HCT116 (cell line): Measurements from ENCODE around the gene DIPK1A. TPM values are rescaled to one million over a fixed set of nuclear protein-coding genes. Genes with fewer than 3 reads are reported as not detected.

Source experiments
- ATAC-seq: fragments of 200-7000 bp; cut with Tn5 transposase; 2 replicates; pipeline ENCODE4 v1.9.1; 2020; ENCODE audit warnings: mild to moderate bottlenecking, moderate library complexity
- BruUV-seq: library from RNA; stranded (reverse); fragments of 400-500 nt; replicated peaks from 2 replicates; lab custom pipeline; 2021; lab: Mats Ljungman, UMichigan
- CTCF ChIA-PET: fragments of 300-600 bp; sonication (Branson Sonifier 250); formaldehyde crosslinking; loops from one replicate; lab custom pipeline; 2021; ENCODE audit warnings: antibody characterized with exemption; lab: Charles Lee
- POLR2A ChIA-PET: fragments of 300-600, 350-600 bp; sonication (Branson Sonifier 250); formaldehyde crosslinking; loops from one replicate; lab custom pipeline; 2021; ENCODE audit warnings: antibody characterized with exemption; lab: Charles Lee
- RAD21 ChIA-PET, 2 experiments: fragments of 300-600 bp; sonication (Branson Sonifier 250); formaldehyde crosslinking; loops; one replicate each; lab custom pipeline; 2023; ENCODE audit warnings: low total read pairs in 2 of 2; ENCODE audit not compliant: uncharacterized antibody in 2 of 2, unreplicated experiment in 2 of 2, low non-redundant PET in 1 of 2; lab: Charles Lee
- DNase-seq: peaks from one replicate; pipeline ENCODE4 v3.0.0-alpha.2; 2010; ENCODE audit warnings: low read depth, low spot score
- H2AFZ ChIP-seq: fragments of 200-600 bp; shearing (Covaris generic), sonication (generic); 2 replicates; pipeline ENCODE4 v1.6.1; 2017; ENCODE audit warnings: low read depth, mixed run types, mixed read lengths, antibody characterized with exemption, low read length; ENCODE audit not compliant: poor library complexity, severe bottlenecking
- H3K27ac ChIP-seq: 2 replicates; pipeline ENCODE4 v1.5.1; 2012; ENCODE audit warnings: low read depth, low read length
- H3K27me3 ChIP-seq: fragments of 200-600 bp; sonication (generic); 2 replicates; pipeline ENCODE4 v1.6.1; 2016; ENCODE audit warnings: mixed run types, low read length, mixed read lengths; ENCODE audit not compliant: insufficient read depth
- H3K36me3 ChIP-seq, 2 experiments: fragments of 200-500 bp in 1 of 2; fragments of 200-600 bp in 1 of 2; sonication (Bioruptor generic) in 1 of 2; sonication (generic) in 1 of 2; 2 replicates each; pipeline versions ENCODE4 v1.5.1 to v1.6.1; 2014 to 2016; ENCODE audit warnings: low read length in 2 of 2, inconsistent platforms in 1 of 2, mixed read lengths in 1 of 2, mixed run types in 1 of 2; ENCODE audit not compliant: insufficient read depth in 2 of 2, control insufficient read depth in 1 of 2
- H3K4me1 ChIP-seq, 2 experiments: fragments of 200-600 bp in 1 of 2; sonication (generic) in 1 of 2; 2 replicates each; pipeline versions ENCODE4 v1.5.1 to v1.6.1; 2012 to 2017; ENCODE audit warnings: low read length in 2 of 2, inconsistent platforms in 1 of 2, mild to moderate bottlenecking in 1 of 2, mixed read lengths in 1 of 2, mixed run types in 1 of 2, moderate library complexity in 1 of 2; ENCODE audit not compliant: insufficient read depth in 2 of 2, control insufficient read depth in 1 of 2
- H3K4me2 ChIP-seq: fragments of 200-600 bp; sonication (generic); 2 replicates; pipeline ENCODE4 v1.6.1; 2017; ENCODE audit warnings: mixed run types, low read length, mixed read lengths
- H3K4me3 ChIP-seq, 2 experiments: fragments of 200-600 bp in 1 of 2; sonication (generic) in 1 of 2; replicated peaks in 1 of 2; 2 replicates each; pipeline ENCODE4 v1.5.1; 2011 to 2016; ENCODE audit warnings: low read length in 2 of 2, control low read depth in 1 of 2, low read depth in 1 of 2, mild to moderate bottlenecking in 1 of 2, mixed read lengths in 1 of 2, mixed run types in 1 of 2
- H3K79me2 ChIP-seq: fragments of 200-600 bp; sonication (generic); 2 replicates; pipeline ENCODE4 v1.6.1; 2017; ENCODE audit warnings: mild to moderate bottlenecking, mixed run types, low read length, moderate library complexity, mixed read lengths; ENCODE audit not compliant: insufficient read depth
- H3K9ac ChIP-seq: fragments of 200-600 bp; sonication (generic); 2 replicates; pipeline ENCODE4 v1.6.1; 2016; ENCODE audit warnings: low read length, mixed read lengths
- H3K9me2 ChIP-seq: fragments of 200-600 bp; sonication (generic), shearing (Covaris generic); 2 replicates; pipeline ENCODE4 v1.6.1; 2017; ENCODE audit warnings: mixed run types, mild to moderate bottlenecking, moderate library complexity; ENCODE audit not compliant: insufficient read depth
- H3K9me3 ChIP-seq, 2 experiments: fragments of 200-500 bp in 1 of 2; fragments of 200-600 bp in 1 of 2; sonication (Bioruptor generic) in 1 of 2; sonication (generic) in 1 of 2; 2 replicates each; pipeline ENCODE4 v1.6.1; 2014 to 2017; ENCODE audit warnings: low read length in 2 of 2, mixed read lengths in 2 of 2, inconsistent platforms in 1 of 2, low read depth in 1 of 2, mild to moderate bottlenecking in 1 of 2, mixed run types in 1 of 2, moderate library complexity in 1 of 2; ENCODE audit not compliant: control insufficient read depth in 1 of 2, insufficient read depth in 1 of 2
- H4K20me1 ChIP-seq: fragments of 200-600 bp; sonication (generic), shearing (Covaris generic); 2 replicates; pipeline ENCODE4 v1.6.1; 2017; ENCODE audit warnings: mixed run types, mild to moderate bottlenecking, moderate library complexity; ENCODE audit not compliant: insufficient read depth
- ATF3 ChIP-seq: IDR thresholded peaks from 2 replicates; pipeline ENCODE4 v1.6.1; 2012
- CBX3 ChIP-seq: IDR thresholded peaks from 2 replicates; pipeline ENCODE4 v1.6.1; 2012; ENCODE audit warnings: low read depth
- CTCF ChIP-seq, 3 experiments: fragments of 200-600 bp in 1 of 3; sonication (generic) in 1 of 3; IDR thresholded peaks in 2 of 3; conservative IDR thresholded peaks in 1 of 3; 2 replicates each; pipeline ENCODE4 v1.5.1; 2012 to 2017; ENCODE audit warnings: low read depth in 2 of 3, low read length in 2 of 3, antibody characterized with exemption in 1 of 3, borderline replicate concordance in 1 of 3, control low read depth in 1 of 3, mild to moderate bottlenecking in 1 of 3, mixed read lengths in 1 of 3, mixed run types in 1 of 3, moderate library complexity in 1 of 3; ENCODE audit not compliant: insufficient read depth in 1 of 3
- EGR1 ChIP-seq: IDR thresholded peaks from 2 replicates; pipeline ENCODE4 v1.6.1; 2012; ENCODE audit warnings: low read depth
- ELF1 ChIP-seq: IDR thresholded peaks from 2 replicates; pipeline ENCODE4 v1.6.1; 2012; ENCODE audit warnings: low read depth, borderline replicate concordance
- EZH2 ChIP-seq: fragments of 200-600 bp; sonication (generic); IDR thresholded peaks from 2 replicates; pipeline ENCODE4 v1.6.1; 2017; ENCODE audit warnings: antibody characterized with exemption, mixed run types
- FOSL1 ChIP-seq: IDR thresholded peaks from 2 replicates; pipeline ENCODE4 v1.6.1; 2012; ENCODE audit warnings: low read depth
- JUND ChIP-seq: IDR thresholded peaks from 2 replicates; pipeline ENCODE4 v1.6.1; 2012
- POLR2A ChIP-seq: IDR thresholded peaks from 2 replicates; pipeline ENCODE4 v1.7.0; 2011; ENCODE audit warnings: borderline replicate concordance; ENCODE audit not compliant: insufficient read depth, insufficient read length; ENCODE audit errors: extremely low read depth
- RAD21 ChIP-seq: IDR thresholded peaks from 2 replicates; pipeline ENCODE4 v1.6.1; 2012; ENCODE audit warnings: low read depth, mild to moderate bottlenecking
- REST ChIP-seq: IDR thresholded peaks from 2 replicates; pipeline ENCODE4 v1.6.1; 2012; ENCODE audit warnings: low read depth
- SIN3A ChIP-seq: IDR thresholded peaks from 2 replicates; pipeline ENCODE4 v1.6.1; 2012; ENCODE audit warnings: low read depth
- SP1 ChIP-seq: IDR thresholded peaks from 2 replicates; pipeline ENCODE4 v1.6.1; 2012; ENCODE audit warnings: low read depth
- SRF ChIP-seq: IDR thresholded peaks from 2 replicates; pipeline ENCODE4 v1.6.1; 2012; ENCODE audit warnings: low read depth
- TCF7L2 ChIP-seq: IDR thresholded peaks from 2 replicates; pipeline ENCODE4 v1.7.0; 2011; ENCODE audit warnings: borderline replicate concordance, inconsistent platforms; ENCODE audit not compliant: insufficient read depth, insufficient read length; ENCODE audit errors: extremely low read depth
- YY1 ChIP-seq: IDR thresholded peaks from 2 replicates; pipeline ENCODE4 v1.6.1; 2011; ENCODE audit warnings: low read length, low read depth, moderate library complexity, mild to moderate bottlenecking; ENCODE audit not compliant: insufficient replicate concordance; ENCODE audit errors: extremely low read depth
- ZBTB33 ChIP-seq: IDR thresholded peaks from 2 replicates; pipeline ENCODE4 v1.6.1; 2011; ENCODE audit warnings: mild to moderate bottlenecking, low read length, moderate library complexity; ENCODE audit not compliant: insufficient replicate concordance; ENCODE audit errors: extremely low read depth
- ZNF274 ChIP-seq: fragments of 200-500 bp; sonication (Bioruptor generic); IDR thresholded peaks from 2 replicates; pipeline ENCODE4 v1.6.1; 2014; ENCODE audit warnings: mild to moderate bottlenecking, low read depth, low read length, inconsistent platforms
- intact Hi-C: fragments of 100-400 bp; cut with micrococcal nuclease; formaldehyde crosslinking; loops from 2 replicates; pipeline ENCODE4 v1.10.0; 2022
- total RNA-seq: library from RNA; stranded (reverse); gene quantifications from one replicate; pipeline ENCODE4 v1.2.1, GENCODE V29; 2021; ENCODE audit not compliant: unreplicated experiment

The DIPK1A gene
- total RNA-seq, 1 experiment from 2014 or later: 4.3 TPM

- no peak for DNase-seq
- no peak overlapping the region for H3K27ac ChIP-seq
- CTCF ChIA-PET: no interaction called here
These were observed 44.4 kb downstream of the DIPK1A start for GRCh38 chr1:92916899-92917298.

More at GRCh38 chr1:92916899-92917298, 44.4 kb downstream of the DIPK1A start:
- no peak for ATAC-seq
- no peaks in the 10 kb centered on the region for H3K9me2 ChIP-seq
- RAD21 ChIA-PET: no interaction called here
- TF ChIP-seq JUND (no peak), CTCF (IDR thresholded peaks at IDR 0.05 in 2 of 3, conservative IDR thresholded peaks at IDR 0.05 in 1 of 3; ENCODE audit: borderline replicate concordance in 1 of 3, insufficient read depth in 1 of 3, low read depth in 2 of 3, low read length in 2 of 3) (no peak), SRF (no peak), REST (no peak), ZBTB33 (no peak), ELF1 (no peak), POLR2A (no peak), ATF3 (no peak), TCF7L2 (no peak), SIN3A (no peak), ZNF274 (no peak), EGR1 (no peak), YY1 (no peak), RAD21 (no peak), FOSL1 (no peak), SP1 (no peak), EZH2 (no peak), CBX3 (no peak)
- no TSS peak for BruUV-seq
- POLR2A ChIA-PET: no interaction called here
- H3K4me1 ChIP-seq: no peaks in the 10 kb centered on the region
- H3K79me2 ChIP-seq: no peaks in the 10 kb centered on the region
- no peak overlapping the region for H3K9ac ChIP-seq
- no peak overlapping the region for H3K4me2 ChIP-seq
- no peaks in the 10 kb centered on the region for H3K36me3 ChIP-seq
- H4K20me1 ChIP-seq: no peaks in the 10 kb centered on the region; the same call in 1 of the 2 replicates
- no peak overlapping the region for H3K4me3 ChIP-seq
- no peak overlapping the region for H2AFZ ChIP-seq
- H3K27me3 ChIP-seq: no peaks in the 10 kb centered on the region
- H3K9me3 ChIP-seq: no peaks in the 10 kb centered on the region
- intact Hi-C loops: no loop called here
